ENCODE data around the gene CNKSR1. TPM values are rescaled to one million over a fixed set of nuclear protein-coding genes. Genes with fewer than 3 reads are reported as not detected.

The CNKSR1 gene
- total RNA-seq, 2 experiments from 2014 or later = 1.2 to 1.4 TPM

DNA sequence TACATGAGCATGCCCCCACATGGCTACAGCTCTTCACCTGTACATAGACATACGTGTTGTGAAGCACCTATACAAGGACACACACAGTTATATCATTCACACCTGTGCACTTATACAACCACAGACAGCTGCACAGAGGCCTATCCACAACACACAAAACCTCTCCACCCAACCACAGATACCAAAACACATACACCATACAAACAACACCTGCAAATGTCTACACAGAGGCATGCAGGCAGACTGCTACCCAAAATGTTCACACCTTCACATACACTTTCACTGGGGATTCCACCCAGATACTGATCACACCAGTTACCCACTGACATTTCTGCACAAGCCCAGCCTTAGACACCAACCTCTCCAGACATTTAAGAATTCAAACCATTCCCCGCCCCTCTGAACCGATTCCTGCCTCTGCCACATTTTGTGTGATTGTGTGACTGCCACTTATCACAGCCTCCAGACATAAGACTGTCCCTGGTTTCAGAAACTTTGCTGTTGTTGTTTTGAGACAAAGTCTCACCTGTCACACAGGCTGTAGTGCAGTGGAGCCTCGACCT is 10.5 kb upstream of the CNKSR1 start:
- Mint-ChIP-seq H3K27me3 (peaks cover 13% of the 10 kb centered on the region), H3K4me1 (ENCODE audit: low read depth) (peaks cover 18% of the 10 kb centered on the region), H3K27ac (no peak overlapping the region), H3K36me3 (ENCODE audit: low read depth) (peaks cover 9% of the 10 kb centered on the region), H3K9me3 (no peaks in the 10 kb centered on the region), H3K4me3 (no peak overlapping the region)
- DNase-seq = no peak
- ChIA-PET POLR2A (no interaction called here), CTCF (interaction anchor here (1.2 to 1.5 kb wide), 2 partner anchors 22 to 67 kb away, joined by 4 to 6 read pairs; partner anchors contain the start of gene CEP85)
- ATAC-seq = no peak
- TF ChIP-seq, protein P1, sequence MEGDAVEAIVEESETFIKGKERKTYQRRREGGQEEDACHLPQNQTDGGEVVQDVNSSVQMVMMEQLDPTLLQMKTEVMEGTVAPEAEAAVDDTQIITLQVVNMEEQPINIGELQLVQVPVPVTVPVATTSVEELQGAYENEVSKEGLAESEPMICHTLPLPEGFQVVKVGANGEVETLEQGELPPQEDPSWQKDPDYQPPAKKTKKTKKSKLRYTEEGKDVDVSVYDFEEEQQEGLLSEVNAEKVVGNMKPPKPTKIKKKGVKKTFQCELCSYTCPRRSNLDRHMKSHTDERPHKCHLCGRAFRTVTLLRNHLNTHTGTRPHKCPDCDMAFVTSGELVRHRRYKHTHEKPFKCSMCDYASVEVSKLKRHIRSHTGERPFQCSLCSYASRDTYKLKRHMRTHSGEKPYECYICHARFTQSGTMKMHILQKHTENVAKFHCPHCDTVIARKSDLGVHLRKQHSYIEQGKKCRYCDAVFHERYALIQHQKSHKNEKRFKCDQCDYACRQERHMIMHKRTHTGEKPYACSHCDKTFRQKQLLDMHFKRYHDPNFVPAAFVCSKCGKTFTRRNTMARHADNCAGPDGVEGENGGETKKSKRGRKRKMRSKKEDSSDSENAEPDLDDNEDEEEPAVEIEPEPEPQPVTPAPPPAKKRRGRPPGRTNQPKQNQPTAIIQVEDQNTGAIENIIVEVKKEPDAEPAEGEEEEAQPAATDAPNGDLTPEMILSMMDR (IDR thresholded peaks at IDR 0.05) = no peak
- intact Hi-C loops (cut with micrococcal nuclease) = no loop called here

- intact Hi-C loops (cut with micrococcal nuclease) = no loop called here
- Mint-ChIP-seq H3K9me3 (no peaks in the 10 kb centered on the region), H3K27me3 (peaks cover 5% of the 10 kb centered on the region), H3K4me1 (ENCODE audit: low read depth) (peaks cover 14% of the 10 kb centered on the region), H3K36me3 (ENCODE audit: low read depth) (peaks cover 9% of the 10 kb centered on the region), H3K4me3 (peak within 1 kb of the TSS; percentile 91), H3K27ac (peak within 1 kb of the TSS; percentile 90)
- CTCF ChIA-PET = interaction anchor here (1.2 to 6.2 kb wide), 8 partner anchors 24 to 1058 kb away, joined by 4 to 77 read pairs (median 10); partner anchors contain the start of gene CEP85
- DNase-seq = no peak
- ATAC-seq = no peak
- TF ChIP-seq, protein P1 (IDR thresholded peaks at IDR 0.05) = no peak
- POLR2A ChIA-PET = no interaction called here
Observed at GRCh38 chr1:26168410-26169197, 8.7 kb upstream of the CNKSR1 start, which contains the start of gene C1orf232. Gene C1orf232, minus strand, starts transcription at chr1:26168963. Its CDS starts 464 bp downstream, at chr1:26168499.

- H3K36me3 Mint-ChIP-seq (ENCODE audit: low read depth) = peaks cover 10% of the 10 kb centered on the region
- DNase-seq (no peak), ATAC-seq (no peak)
- ChIA-PET POLR2A (interaction anchor here (1.3 kb wide), 2 partner anchors 11 to 331 kb away, joined by 4 read pairs; partner anchors contain the start of gene FAM110D), CTCF (interaction anchor here (0.6 to 6.2 kb wide), 41 partner anchors 10 to 1058 kb away, joined by 3 to 77 read pairs (median 5); partner anchors contain the start of genes CATSPER4, CEP85, CRYBG2 and PAFAH2)
- intact Hi-C loops (cut with micrococcal nuclease) = no loop called here
- peak overlapping the region; percentile 16 for H3K27ac Mint-ChIP-seq
- H3K27me3 Mint-ChIP-seq = peaks cover 1% of the 10 kb centered on the region
- peak overlapping the region; percentile 91 for H3K4me3 Mint-ChIP-seq
- no peaks in the 10 kb centered on the region for H3K9me3 Mint-ChIP-seq
- H3K4me1 Mint-ChIP-seq (ENCODE audit: low read depth) = peaks cover 14% of the 10 kb centered on the region
- TF ChIP-seq, protein P1 (IDR thresholded peaks at IDR 0.05) = no peak
Observed at GRCh38 chr1:26169198-26169554, 8.1 kb upstream of the CNKSR1 start.

DNA sequence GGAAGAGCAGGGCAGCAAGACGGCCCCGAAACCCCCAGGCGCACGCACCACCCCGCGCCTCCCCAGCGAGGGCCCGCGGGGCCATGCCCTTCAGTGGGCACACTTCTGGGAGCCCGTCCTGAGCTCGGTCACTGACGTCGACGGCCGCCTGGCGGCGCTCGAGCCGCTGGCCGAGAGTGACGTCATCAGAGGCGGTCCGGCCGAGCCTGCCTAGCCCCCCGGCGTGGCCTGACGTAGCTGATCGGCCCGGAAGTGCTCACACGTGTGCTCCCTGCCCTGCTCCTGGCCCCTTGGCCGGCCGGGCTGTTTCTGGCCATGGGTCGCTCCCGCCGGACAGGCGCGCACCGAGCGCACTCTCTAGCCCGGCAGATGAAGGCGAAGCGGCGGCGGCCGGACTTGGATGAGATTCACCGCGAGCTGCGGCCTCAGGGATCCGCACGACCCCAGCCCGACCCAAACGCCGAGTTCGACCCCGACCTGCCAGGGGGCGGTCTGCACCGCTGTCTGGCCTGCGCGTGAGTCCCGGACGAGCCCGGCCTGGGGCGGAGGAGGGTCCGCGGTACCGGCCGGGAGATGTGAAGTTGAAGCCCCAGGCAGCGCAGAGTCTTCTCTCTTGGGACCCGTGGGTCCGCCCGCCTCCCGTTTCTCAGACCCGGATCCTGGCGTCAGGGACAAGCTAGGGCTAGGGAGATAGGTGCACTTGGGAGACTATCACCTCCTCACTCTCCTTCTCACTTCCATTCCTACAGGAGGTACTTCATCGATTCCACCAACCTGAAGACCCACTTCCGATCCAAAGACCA is 7.4 kb upstream of the CNKSR1 start, which contains the start of gene ZNF593:
Gene ZNF593 (plus strand): TSS at position 240 of the 803 bp plus-strand sequence. CDS start 76 bp downstream, at position 316.
- TF ChIP-seq, protein P1 (IDR thresholded peaks at IDR 0.05) = peak; percentile 84
- intact Hi-C loops (cut with micrococcal nuclease) = no loop called here
- DNase-seq (peak; percentile 92), ATAC-seq (peak; percentile 97)
- Mint-ChIP-seq H3K27ac (peak within 1 kb of the TSS; percentile 90), H3K36me3 (ENCODE audit: low read depth) (peaks cover 10% of the 10 kb centered on the region), H3K4me3 (peak within 1 kb of the TSS; percentile 91), H3K27me3 (peaks cover under 1% of the 10 kb centered on the region), H3K9me3 (no peaks in the 10 kb centered on the region), H3K4me1 (ENCODE audit: low read depth) (peaks cover 11% of the 10 kb centered on the region)
- POLR2A ChIA-PET = interaction anchor here (0.8 to 1.3 kb wide), 5 partner anchors 12 to 356 kb away, joined by 3 to 4 read pairs (median 3); partner anchors contain the start of gene FAM110D
- CTCF ChIA-PET = interaction anchor here (0.6 to 6.2 kb wide), 54 partner anchors 9 to 1057 kb away, joined by 3 to 77 read pairs (median 4); partner anchors contain the start of genes CATSPER4, CEP85, CRYBG2 and DHDDS

Measured in activated CD8-positive, alpha-beta T cell treated with anti-CD3 and anti-CD28 coated beads for 36 hours (primary cell).